OCI-LY7 (cell line): ENCODE measurements around the gene MYPN. TPM values are rescaled to one million over a fixed set of nuclear protein-coding genes. Genes with fewer than 3 reads are reported as not detected.

Experiments used
- BruUV-seq: library from RNA; stranded (reverse); fragments of 400-500 nt; replicated peaks from 2 replicates; lab custom pipeline; 2021; lab: Mats Ljungman, UMichigan
- CTCF ChIA-PET: fragments of 300-600 bp; sonication (Branson Sonifier 250); formaldehyde crosslinking; loops from one replicate; lab custom pipeline; 2022; ENCODE audit warnings: antibody characterized with exemption; ENCODE audit not compliant: unreplicated experiment; lab: Charles Lee
- POLR2A ChIA-PET: fragments of 300-600 bp; sonication (Branson Sonifier 250); formaldehyde crosslinking; loops from one replicate; lab custom pipeline; 2022; ENCODE audit warnings: antibody characterized with exemption; lab: Charles Lee
- DNase-seq: peaks from one replicate; pipeline ENCODE4 v3.0.0-alpha.2; 2015; ENCODE audit warnings: low spot score
- H2AFZ ChIP-seq: fragments of 200-600 bp; sonication (generic), shearing (Covaris generic); 2 replicates; pipeline ENCODE4 v1.6.1; 2014; ENCODE audit warnings: mild to moderate bottlenecking, antibody characterized with exemption, low read length, moderate library complexity
- H3K27ac ChIP-seq: fragments of 200-600 bp; sonication (generic); 2 replicates; pipeline ENCODE4 v1.5.1; 2014; ENCODE audit warnings: mixed run types, low read depth, mild to moderate bottlenecking, moderate library complexity, low read length, inconsistent platforms; ENCODE audit not compliant: poor library complexity, severe bottlenecking
- H3K36me3 ChIP-seq: fragments of 200-600 bp; sonication (generic); 2 replicates; pipeline ENCODE4 v1.6.1; 2014; ENCODE audit warnings: mild to moderate bottlenecking, antibody characterized with exemption, low read length, moderate library complexity, mixed read lengths; ENCODE audit not compliant: insufficient read depth
- H3K4me1 ChIP-seq: fragments of 200-600 bp; sonication (generic); 2 replicates; pipeline ENCODE4 v1.5.1; 2014; ENCODE audit warnings: mild to moderate bottlenecking, low read length; ENCODE audit not compliant: insufficient read depth, poor library complexity, severe bottlenecking
- H3K4me2 ChIP-seq: fragments of 200-600 bp; sonication (generic); 2 replicates; pipeline ENCODE4 v1.6.1; 2014; ENCODE audit warnings: mild to moderate bottlenecking, low read length
- H3K4me3 ChIP-seq: fragments of 200-600 bp; sonication (generic); 2 replicates; pipeline ENCODE4 v1.5.1; 2014; ENCODE audit warnings: mild to moderate bottlenecking, low read depth, low read length; ENCODE audit not compliant: poor library complexity, severe bottlenecking
- H3K79me2 ChIP-seq: fragments of 200-600 bp; sonication (generic); 2 replicates; pipeline ENCODE4 v1.6.1; 2016; ENCODE audit warnings: low read depth, mild to moderate bottlenecking, low read length, moderate library complexity, mixed read lengths; ENCODE audit not compliant: insufficient read depth
- H3K9me2 ChIP-seq: fragments of 200-600 bp; sonication (generic); 2 replicates; pipeline ENCODE4 v1.6.1; 2016; ENCODE audit warnings: mild to moderate bottlenecking, low read length, mixed read lengths; ENCODE audit not compliant: insufficient read depth
- H3K9me3 ChIP-seq: fragments of 200-600 bp; sonication (generic); 2 replicates; pipeline ENCODE4 v1.6.1; 2014; ENCODE audit warnings: mild to moderate bottlenecking, mixed run types, low read length, mixed read lengths
- H4K20me1 ChIP-seq: fragments of 200-600 bp; sonication (generic); 2 replicates; pipeline ENCODE4 v1.6.1; 2014; ENCODE audit warnings: mild to moderate bottlenecking, antibody characterized with exemption, low read length, moderate library complexity, mixed read lengths; ENCODE audit not compliant: insufficient read depth
- EZH2phosphoT487 ChIP-seq: fragments of 200-600 bp; sonication (generic); IDR thresholded peaks from 2 replicates; pipeline ENCODE4 v1.6.1; 2018; ENCODE audit warnings: low read depth, borderline replicate concordance, mild to moderate bottlenecking, mixed run types, antibody characterized with exemption, low read length, moderate library complexity, mixed read lengths
- intact Hi-C: fragments of 100-400 bp; cut with micrococcal nuclease; formaldehyde crosslinking; loops from one replicate; pipeline ENCODE4 v1.10.0; 2022; ENCODE audit not compliant: unreplicated experiment
- total RNA-seq, 2 experiments: library from RNA; depleted of rRNA in 1 of 2; stranded (reverse); fragments of >200 nt in 1 of 2; shearing (Covaris generic) in 1 of 2; gene quantifications; 2 replicates each; pipeline ENCODE4 v1.2.3, GENCODE V29; 2014 to 2022
- TF ChIP-seq, protein P1 (sequence below): fragments of 200-600 bp; sonication (generic); conservative IDR thresholded peaks from 2 replicates; pipeline ENCODE4 v1.5.1; 2014; ENCODE audit warnings: mild to moderate bottlenecking, antibody characterized with exemption, low read length, moderate library complexity, mixed read lengths

MYPN gene
- total RNA-seq, 2 experiments from 2014 or later, result 0.06 TPM; not detected in 1

DNA sequence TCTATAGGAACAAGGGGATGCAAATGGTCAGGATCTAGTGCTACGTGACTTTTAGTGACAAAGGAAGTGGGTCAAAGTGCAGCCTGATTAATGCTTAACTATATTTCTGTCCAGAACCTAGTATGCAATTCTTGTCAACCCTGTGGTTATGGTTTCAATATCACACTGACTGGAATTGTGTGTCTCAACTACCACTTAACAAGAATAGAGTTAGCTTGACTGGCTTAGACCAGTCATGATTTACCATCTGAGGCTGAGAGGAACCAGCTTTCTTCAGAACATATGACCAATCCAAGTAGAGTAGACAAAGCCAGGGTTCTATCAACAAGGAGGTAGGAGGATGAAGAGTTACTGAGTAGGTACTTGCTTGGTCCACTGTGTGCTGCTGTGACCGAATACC, 54.4 kb downstream of the MYPN start:
- CTCF ChIA-PET, result no interaction called here
- intact Hi-C loops, result no loop called here

DNA sequence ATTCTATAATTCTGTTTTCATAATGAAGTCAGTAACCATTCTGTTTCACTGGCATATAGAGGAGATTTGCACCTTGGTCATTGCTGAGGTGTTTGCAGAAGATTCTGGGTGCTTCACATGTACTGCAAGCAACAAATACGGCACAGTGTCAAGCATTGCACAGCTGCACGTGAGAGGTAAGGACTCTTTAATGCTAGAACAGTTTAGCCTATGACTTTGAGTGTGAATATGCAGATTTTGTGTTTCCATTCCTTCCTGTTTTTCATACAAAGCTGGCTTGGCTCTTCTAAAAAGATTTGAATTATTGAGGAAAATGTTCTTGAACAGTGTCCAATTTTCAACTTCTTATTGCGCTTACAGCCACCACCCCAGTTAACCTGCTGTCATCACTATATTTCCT, 56.4 kb downstream of the MYPN start:
- Histone ChIP-seq H3K9me3 (no peaks in the 10 kb centered on the region), H3K27ac (no peak overlapping the region), H3K4me1 (no peaks in the 10 kb centered on the region), H3K4me2 (no peak overlapping the region), H3K36me3 (no peaks in the 10 kb centered on the region), H4K20me1 (no peaks in the 10 kb centered on the region), H3K79me2 (no peaks in the 10 kb centered on the region), H3K9me2 (no peaks in the 10 kb centered on the region), H2AFZ (no peak overlapping the region), H3K4me3 (no peak overlapping the region)
- no peak for DNase-seq
- intact Hi-C loops, result no loop called here
- ChIA-PET POLR2A (no interaction called here), CTCF (no interaction called here)
- no peak for TF ChIP-seq EZH2phosphoT487
- TF ChIP-seq, protein P1, sequence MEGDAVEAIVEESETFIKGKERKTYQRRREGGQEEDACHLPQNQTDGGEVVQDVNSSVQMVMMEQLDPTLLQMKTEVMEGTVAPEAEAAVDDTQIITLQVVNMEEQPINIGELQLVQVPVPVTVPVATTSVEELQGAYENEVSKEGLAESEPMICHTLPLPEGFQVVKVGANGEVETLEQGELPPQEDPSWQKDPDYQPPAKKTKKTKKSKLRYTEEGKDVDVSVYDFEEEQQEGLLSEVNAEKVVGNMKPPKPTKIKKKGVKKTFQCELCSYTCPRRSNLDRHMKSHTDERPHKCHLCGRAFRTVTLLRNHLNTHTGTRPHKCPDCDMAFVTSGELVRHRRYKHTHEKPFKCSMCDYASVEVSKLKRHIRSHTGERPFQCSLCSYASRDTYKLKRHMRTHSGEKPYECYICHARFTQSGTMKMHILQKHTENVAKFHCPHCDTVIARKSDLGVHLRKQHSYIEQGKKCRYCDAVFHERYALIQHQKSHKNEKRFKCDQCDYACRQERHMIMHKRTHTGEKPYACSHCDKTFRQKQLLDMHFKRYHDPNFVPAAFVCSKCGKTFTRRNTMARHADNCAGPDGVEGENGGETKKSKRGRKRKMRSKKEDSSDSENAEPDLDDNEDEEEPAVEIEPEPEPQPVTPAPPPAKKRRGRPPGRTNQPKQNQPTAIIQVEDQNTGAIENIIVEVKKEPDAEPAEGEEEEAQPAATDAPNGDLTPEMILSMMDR, result no peak
- BruUV-seq, result no TSS peak

More for the DNA sequence above, 54.4 kb downstream of the MYPN start:
- Histone ChIP-seq H3K9me3 (no peaks in the 10 kb centered on the region), H3K27ac (no peak overlapping the region), H3K79me2 (no peaks in the 10 kb centered on the region), H3K9me2 (no peaks in the 10 kb centered on the region), H2AFZ (no peak overlapping the region), H4K20me1 (no peaks in the 10 kb centered on the region), H3K36me3 (no peaks in the 10 kb centered on the region), H3K4me3 (no peak overlapping the region), H3K4me1 (no peaks in the 10 kb centered on the region), H3K4me2 (no peak overlapping the region)
- no TSS peak for BruUV-seq
- no peak for DNase-seq
- TF ChIP-seq, protein P1, result no peak
- no peak for TF ChIP-seq EZH2phosphoT487
- POLR2A ChIA-PET, result no interaction called here

DNA sequence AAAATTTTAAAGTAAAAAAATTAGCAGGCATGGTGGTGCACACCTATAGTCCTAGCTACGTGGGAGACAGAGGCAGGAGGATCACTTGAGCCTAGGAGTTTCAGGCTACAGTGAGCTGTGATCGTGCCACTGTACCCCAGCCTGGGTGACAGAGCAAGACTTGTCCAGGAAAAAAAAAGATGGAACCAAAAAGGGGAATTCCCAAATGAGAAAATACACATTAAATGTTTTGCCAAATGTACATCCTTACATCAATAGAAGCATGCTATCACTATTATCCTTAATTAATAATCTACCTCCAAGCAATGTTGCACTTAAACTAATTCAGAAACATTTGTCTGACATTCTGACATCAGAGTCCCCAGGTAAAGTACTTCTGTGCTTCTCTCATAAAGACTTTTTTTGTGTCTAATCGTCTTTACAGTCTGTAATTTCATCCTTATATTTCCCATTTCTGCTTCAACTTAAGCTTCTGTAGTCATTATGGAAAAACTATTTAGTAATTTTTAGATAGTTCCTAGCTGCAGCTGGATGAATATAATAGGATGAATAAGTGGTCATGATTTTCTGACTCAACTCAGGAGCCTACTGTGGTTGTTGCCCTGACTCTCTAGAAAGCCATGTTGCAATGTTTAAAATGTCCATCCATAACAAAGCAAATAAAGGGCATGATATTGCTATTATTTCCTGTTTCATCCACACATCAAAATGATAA, 57.7 kb downstream of the MYPN start:
- H3K36me3 ChIP-seq, result no peaks in the 10 kb centered on the region
- ChIA-PET CTCF (no interaction called here), POLR2A (interaction anchor here (0.9 kb wide), 1 partner anchor 260 kb away, joined by 5 read pairs; no protein-coding TSS in a partner anchor)
- no peak overlapping the region for H2AFZ ChIP-seq
- H3K4me1 ChIP-seq, result peaks cover 3% of the 10 kb centered on the region
- BruUV-seq, result no TSS peak
- no peaks in the 10 kb centered on the region for H4K20me1 ChIP-seq
- intact Hi-C loops, result no loop called here
- H3K9me3 ChIP-seq, result no peaks in the 10 kb centered on the region
- no peak overlapping the region for H3K4me2 ChIP-seq
- no peak for DNase-seq
- H3K9me2 ChIP-seq, result no peaks in the 10 kb centered on the region
- H3K4me3 ChIP-seq, result no peak overlapping the region
- H3K79me2 ChIP-seq, result no peaks in the 10 kb centered on the region
- no peak for TF ChIP-seq EZH2phosphoT487
- TF ChIP-seq, protein P1, result no peak
- H3K27ac ChIP-seq, result no peak overlapping the region
